Thyroid gland (tissue), 4 donors: ENCODE results near the gene FYB2. TPM values are rescaled to one million over a fixed set of nuclear protein-coding genes. Genes with fewer than 3 reads are reported as not detected.

Experiments used
- DNase-seq, 2 donors: peaks; one replicate each; pipeline ENCODE4 v3.0.0-alpha.2; 2019
- H3K27ac ChIP-seq, 3 donors: fragments of 200-600 bp; sonication (generic); 1 replicate in 2 of 3; 2 replicates in 1 of 3; pipeline ENCODE4 v1.5.1; 2016 to 2019; ENCODE audit warnings: mild to moderate bottlenecking in 1 of 3, moderate library complexity in 1 of 3
- H3K27me3 ChIP-seq: fragments of 200-600 bp; sonication (generic); one replicate; pipeline ENCODE4 v1.5.1; 2019
- H3K36me3 ChIP-seq, 2 donors: fragments of 200-600 bp; sonication (generic); one replicate each; pipeline ENCODE4 v1.5.1; 2016 to 2019
- H3K4me1 ChIP-seq, 2 donors: fragments of 200-600 bp; sonication (generic); one replicate each; pipeline ENCODE4 v1.5.1; 2017 to 2019
- H3K4me3 ChIP-seq, 3 donors: fragments of 200-600 bp; sonication (generic); replicated peaks in 1 of 3; 1 replicate in 2 of 3; 2 replicates in 1 of 3; pipeline ENCODE4 v1.5.1; 2016; ENCODE audit warnings: mild to moderate bottlenecking in 1 of 3
- H3K9me3 ChIP-seq: fragments of 200-600 bp; sonication (generic); one replicate; pipeline ENCODE4 v1.5.1; 2017
- CTCF ChIP-seq, 6 experiments: fragments of 200-600 bp in 3 of 6; fragments of 450-650 bp in 3 of 6; sonication (generic) in 3 of 6; IDR thresholded peaks; one replicate each; pipeline ENCODE4 v1.5.1; 2016 to 2019; ENCODE audit warnings: antibody characterized with exemption in 6 of 6, mild to moderate bottlenecking in 2 of 6, inconsistent platforms in 1 of 6, moderate library complexity in 1 of 6
- POLR2A ChIP-seq, 2 donors: fragments of 450-650 bp; IDR thresholded peaks; one replicate each; pipeline ENCODE4 v1.6.1; 2017; ENCODE audit warnings: antibody characterized with exemption in 2 of 2, mild to moderate bottlenecking in 2 of 2, moderate library complexity in 1 of 2
- WGBS, 2 donors: methylation state at CpG; one replicate each; pipeline ENCODE4 v1.1.5; 2017; 5-methylcytosine and 5-hydroxymethylcytosine counted together
- intact Hi-C: fragments of 100-400 bp; cut with DNase I; formaldehyde crosslinking; loops from one replicate; pipeline ENCODE4 v1.15.1; 2023
- total RNA-seq, 4 donors: library from RNA; depleted of rRNA; stranded (reverse); fragments of >200 nt; gene quantifications; one replicate each; pipeline ENCODE4 v1.2.3, GENCODE V29; 2016

Gene FYB2
- total RNA-seq, 4 donors from 2014 or later: 0.13 to 1.6 (median 0.78) TPM; not detected in 1

GRCh38 chr1:56816264-56816663, 2.9 kb downstream of the FYB2 start:
- intact Hi-C loops: no loop called here
- H3K4me1 ChIP-seq: peaks cover 12% of the 10 kb centered on the region in 2 donors

GRCh38 chr1:56814205-56814604, 5.0 kb downstream of the FYB2 start:
- Histone ChIP-seq H3K36me3 (no peaks in the 10 kb centered on the region), H3K9me3 (no peaks in the 10 kb centered on the region), H3K27me3 (no peaks in the 10 kb centered on the region), H3K4me1 (peaks cover 9 to 10% of the 10 kb centered on the region in 2 donors), H3K4me3 (no peak overlapping the region), H3K27ac (no peak overlapping the region)
- DNase-seq: no peak
- WGBS, 2 donors: 96 to 98% methylated on average over 2 of the region's 2 CpGs
- intact Hi-C loops: no loop called here
- TF ChIP-seq CTCF (IDR thresholded peaks at IDR 0.05) (no peak), POLR2A (IDR thresholded peaks at IDR 0.05) (no peak)

More at GRCh38 chr1:56816264-56816663, 2.9 kb downstream of the FYB2 start:
- TF ChIP-seq CTCF (IDR thresholded peaks at IDR 0.05) (no peak), POLR2A (IDR thresholded peaks at IDR 0.05) (no peak)
- no peak overlapping the region for H3K4me3 ChIP-seq
- 92 to 100% methylated on average over 1 of the region's 1 CpG for WGBS, 2 donors
- H3K27ac ChIP-seq: no peak overlapping the region
- no peaks in the 10 kb centered on the region for H3K27me3 ChIP-seq
- DNase-seq: no peak
- H3K36me3 ChIP-seq: no peaks in the 10 kb centered on the region
- H3K9me3 ChIP-seq: no peaks in the 10 kb centered on the region

GRCh38 chr1:56811331-56811730, 7.9 kb downstream of the FYB2 start:
- H3K9me3 ChIP-seq: no peaks in the 10 kb centered on the region
- no peaks in the 10 kb centered on the region for H3K27me3 ChIP-seq
- no peak overlapping the region for H3K27ac ChIP-seq
- peak; percentile 49 to 82 for DNase-seq
- no peaks in the 10 kb centered on the region for H3K36me3 ChIP-seq
- H3K4me1 ChIP-seq: no peaks in the 10 kb centered on the region
- H3K4me3 ChIP-seq: no peak overlapping the region
- TF ChIP-seq CTCF (IDR thresholded peaks at IDR 0.05) (no peak), POLR2A (IDR thresholded peaks at IDR 0.05) (no peak)
- intact Hi-C loops: no loop called here
- WGBS, 2 donors: 48 to 51% methylated on average over 2 of the region's 2 CpGs

DNA sequence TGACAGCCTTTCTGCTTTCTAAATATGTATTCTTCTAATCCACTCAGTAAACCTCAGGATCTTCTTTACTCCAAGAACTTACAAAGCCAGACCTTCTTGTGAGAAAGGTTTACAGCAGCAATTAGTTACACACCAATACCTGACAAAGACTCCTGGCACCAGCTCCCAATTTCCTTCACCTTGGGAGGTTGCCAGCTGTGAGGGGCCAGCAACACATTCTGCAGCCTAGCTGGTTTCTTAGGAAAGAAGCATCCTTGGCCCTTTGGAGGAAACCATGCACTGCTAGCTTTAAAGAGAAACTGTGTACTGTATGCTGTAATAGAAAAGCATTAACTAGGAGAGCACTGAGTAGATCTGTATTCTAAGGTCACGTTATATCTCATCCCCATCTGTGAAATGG, 10.8 kb downstream of the FYB2 start:
- no peaks in the 10 kb centered on the region for H3K36me3 ChIP-seq
- H3K9me3 ChIP-seq: no peaks in the 10 kb centered on the region
- H3K4me3 ChIP-seq: no peak overlapping the region
- TF ChIP-seq CTCF (IDR thresholded peaks at IDR 0.05) (no peak), POLR2A (IDR thresholded peaks at IDR 0.05) (no peak)
- intact Hi-C loops: no loop called here
- H3K27me3 ChIP-seq: no peaks in the 10 kb centered on the region
- no peak overlapping the region for H3K27ac ChIP-seq
- 74 to 85% methylated on average over 1 of the region's 1 CpG for WGBS, 2 donors
- DNase-seq: no peak
- H3K4me1 ChIP-seq: no peaks in the 10 kb centered on the region

DNA sequence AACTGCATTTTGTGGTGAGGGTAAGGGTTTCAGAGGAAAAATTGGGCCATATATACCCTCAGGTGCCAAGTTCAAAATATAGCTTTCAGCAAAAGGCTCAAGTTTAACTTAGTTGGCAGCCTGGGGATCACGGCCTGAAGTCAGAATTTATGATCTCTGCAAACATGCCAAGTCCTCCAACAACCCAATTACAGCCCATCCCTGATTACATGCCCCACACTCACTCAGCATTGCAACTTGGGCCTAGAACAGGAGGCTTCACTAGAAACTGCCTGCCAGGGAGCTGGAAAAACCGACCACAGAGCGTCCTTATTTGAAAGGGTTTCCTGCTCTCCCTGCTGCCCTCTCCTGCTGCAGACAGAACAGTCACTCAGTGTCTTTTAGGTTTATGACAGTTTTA, 12.4 kb downstream of the FYB2 start:
- Histone ChIP-seq H3K27ac (no peak overlapping the region), H3K27me3 (no peaks in the 10 kb centered on the region), H3K36me3 (no peaks in the 10 kb centered on the region), H3K9me3 (no peaks in the 10 kb centered on the region), H3K4me1 (no peaks in the 10 kb centered on the region), H3K4me3 (no peak overlapping the region)
- no peak for DNase-seq
- intact Hi-C loops: no loop called here
- TF ChIP-seq CTCF (IDR thresholded peaks at IDR 0.05) (no peak), POLR2A (IDR thresholded peaks at IDR 0.05) (no peak)
- 71 to 88% methylated on average over 3 of the region's 3 CpGs for WGBS, 2 donors
